IMR-90 (cell line): ENCODE data around the gene S100A4. TPM values are rescaled to one million over a fixed set of nuclear protein-coding genes. Genes with fewer than 3 reads are reported as not detected.

Experiments used
- ATAC-seq: fragments of 200-7000 bp; cut with Tn5 transposase; 2 replicates; pipeline ENCODE4 v1.9.1; 2020; ENCODE audit warnings: low read depth, mild to moderate bottlenecking, moderate library complexity
- BruUV-seq: library from RNA; stranded (reverse); fragments of 400-500 nt; replicated peaks from 2 replicates; lab custom pipeline; 2021; lab: Mats Ljungman, UMichigan
- CTCF ChIA-PET: fragments of 300-600 bp; formaldehyde crosslinking; extraction: SDS; loops from one replicate; lab custom pipeline; 2021; ENCODE audit warnings: antibody characterized with exemption; lab: Yijun Ruan, JAX
- POLR2A ChIA-PET: fragments of 300-600 bp; sonication (Branson Sonifier 250); formaldehyde crosslinking; loops from one replicate; lab custom pipeline; 2022; ENCODE audit warnings: antibody characterized with exemption; ENCODE audit not compliant: unreplicated experiment; lab: Charles Lee
- DNase-seq: peaks from one replicate; pipeline ENCODE4 v3.0.0; 2013
- H2AFZ ChIP-seq: replicated peaks from 2 replicates; pipeline ENCODE3; 2013; ENCODE audit warnings: low read length, mild to moderate bottlenecking; ENCODE audit not compliant: poor library complexity
- H2AK5ac ChIP-seq: 2 replicates; pipeline ENCODE4 v1.6.1; 2013; ENCODE audit warnings: low read depth, low read length, inconsistent platforms
- H2AK9ac ChIP-seq: replicated peaks from 2 replicates; pipeline ENCODE3; 2013; ENCODE audit warnings: mild to moderate bottlenecking, low read depth, low read length, moderate library complexity; ENCODE audit not compliant: poor library complexity
- H2BK120ac ChIP-seq: 2 replicates; pipeline ENCODE4 v1.6.1; 2013; ENCODE audit warnings: low read depth, low read length, inconsistent platforms
- H2BK15ac ChIP-seq: 3 replicates; pipeline ENCODE4 v1.6.1; 2013; ENCODE audit warnings: low read depth, low read length, inconsistent platforms
- H2BK20ac ChIP-seq: 2 replicates; pipeline ENCODE4 v1.6.1; 2013; ENCODE audit warnings: low read depth, mild to moderate bottlenecking, inconsistent platforms, low read length, moderate library complexity
- H2BK5ac ChIP-seq: 2 replicates; pipeline ENCODE4 v1.6.1; 2013; ENCODE audit warnings: mild to moderate bottlenecking, low read depth, low read length, inconsistent platforms; ENCODE audit not compliant: poor library complexity, severe bottlenecking
- H3K14ac ChIP-seq: replicated peaks from 2 replicates; pipeline ENCODE4 v1.6.1; 2013; ENCODE audit warnings: low read depth, low read length, inconsistent platforms
- H3K18ac ChIP-seq: 2 replicates; pipeline ENCODE4 v1.6.1; 2013; ENCODE audit warnings: low read depth, low read length, control low read depth
- H3K23ac ChIP-seq: 2 replicates; pipeline ENCODE4 v1.6.1; 2013; ENCODE audit warnings: low read depth, low read length, inconsistent platforms
- H3K27ac ChIP-seq: 2 replicates; pipeline ENCODE4 v1.5.1; 2013; ENCODE audit warnings: mild to moderate bottlenecking, control low read depth, low read length; ENCODE audit not compliant: insufficient read depth
- H3K27me3 ChIP-seq: 2 replicates; pipeline ENCODE4 v1.6.1; 2013; ENCODE audit warnings: low read length; ENCODE audit not compliant: control insufficient read depth, insufficient read depth
- H3K36me3 ChIP-seq: 2 replicates; pipeline ENCODE4 v1.6.1; 2013; ENCODE audit warnings: low read length, mixed read lengths; ENCODE audit not compliant: control insufficient read depth, insufficient read depth
- H3K4ac ChIP-seq: 2 replicates; pipeline ENCODE4 v1.6.1; 2013; ENCODE audit warnings: low read depth, low read length, inconsistent platforms
- H3K4me1 ChIP-seq: 2 replicates; pipeline ENCODE4 v1.6.1; 2013; ENCODE audit warnings: low read length, mixed read lengths; ENCODE audit not compliant: control insufficient read depth, insufficient read depth
- H3K4me2 ChIP-seq: 2 replicates; pipeline ENCODE4 v1.6.1; 2013; ENCODE audit warnings: low read depth, mild to moderate bottlenecking, control low read depth, low read length, moderate library complexity
- H3K4me3 ChIP-seq: 2 replicates; pipeline ENCODE4 v1.5.1; 2013; ENCODE audit warnings: low read depth, mild to moderate bottlenecking, control low read depth, low read length, moderate library complexity; ENCODE audit not compliant: insufficient read depth
- H3K56ac ChIP-seq: 2 replicates; pipeline ENCODE4 v1.6.1; 2013; ENCODE audit warnings: low read length, inconsistent platforms; ENCODE audit not compliant: insufficient read depth; ENCODE audit errors: extremely low read depth
- H3K79me1 ChIP-seq, 2 experiments: 2 replicates each; pipeline ENCODE4 v1.6.1; 2013; ENCODE audit warnings: low read length in 2 of 2, inconsistent platforms in 1 of 2, low read depth in 1 of 2
- H3K9ac ChIP-seq: 2 replicates; pipeline ENCODE4 v1.6.1; 2013; ENCODE audit warnings: low read depth, low read length, control low read depth
- H3K9me1 ChIP-seq: 2 replicates; pipeline ENCODE4 v1.6.1; 2013; ENCODE audit warnings: low read length, inconsistent platforms; ENCODE audit not compliant: insufficient read depth
- H3K9me3 ChIP-seq: 2 replicates; pipeline ENCODE4 v1.6.1; 2013; ENCODE audit warnings: low read length; ENCODE audit not compliant: control insufficient read depth, insufficient read depth
- H4K20me1 ChIP-seq: 2 replicates; pipeline ENCODE4 v1.6.1; 2013; ENCODE audit warnings: low read length, inconsistent platforms; ENCODE audit not compliant: insufficient read depth
- H4K5ac ChIP-seq: 2 replicates; pipeline ENCODE4 v1.6.1; 2013; ENCODE audit warnings: mild to moderate bottlenecking, low read depth, low read length, control low read depth
- H4K8ac ChIP-seq, 2 experiments: 2 replicates each; pipeline ENCODE4 v1.6.1; 2013; ENCODE audit warnings: low read depth in 2 of 2, low read length in 2 of 2, control low read depth in 1 of 2, inconsistent platforms in 1 of 2
- H4K91ac ChIP-seq: 2 replicates; pipeline ENCODE4 v1.6.1; 2013; ENCODE audit warnings: low read depth, low read length, inconsistent platforms; ENCODE audit not compliant: insufficient read depth
- BHLHE40 ChIP-seq: fragments of 150-350 bp; IDR thresholded peaks from 2 replicates; pipeline ENCODE4 v1.6.1; 2016; ENCODE audit warnings: mild to moderate bottlenecking, low read depth, low read length
- CEBPB ChIP-seq: IDR thresholded peaks from 2 replicates; pipeline ENCODE4 v1.6.1; 2012; ENCODE audit warnings: low read depth, low read length, improper control_type of control experiment
- CHD1 ChIP-seq: IDR thresholded peaks from 2 replicates; pipeline ENCODE4 v1.6.1; 2012; ENCODE audit warnings: low read depth, low read length, improper control_type of control experiment
- CTCF ChIP-seq: conservative IDR thresholded peaks from 2 replicates; pipeline ENCODE4 v1.5.1; 2012; ENCODE audit warnings: mild to moderate bottlenecking, low read depth, low read length, improper control_type of control experiment
- ELK1 ChIP-seq: fragments of 150-350 bp; IDR thresholded peaks from 2 replicates; pipeline ENCODE4 v1.6.1; 2016; ENCODE audit warnings: low read depth, mild to moderate bottlenecking, low read length, moderate library complexity, borderline replicate concordance
- FOS ChIP-seq: fragments of 150-350 bp; IDR thresholded peaks from 2 replicates; pipeline ENCODE4 v1.6.1; 2016; ENCODE audit warnings: low read depth, low read length
- MAFK ChIP-seq: IDR thresholded peaks from 2 replicates; pipeline ENCODE4 v1.6.1; 2012; ENCODE audit warnings: low read depth, low read length, improper control_type of control experiment
- MAZ ChIP-seq: IDR thresholded peaks from 2 replicates; pipeline ENCODE4 v1.6.1; 2012; ENCODE audit warnings: low read depth, mild to moderate bottlenecking, low read length, improper control_type of control experiment, moderate library complexity, borderline replicate concordance
- MXI1 ChIP-seq: IDR thresholded peaks from 2 replicates; pipeline ENCODE4 v1.6.1; 2012; ENCODE audit warnings: low read depth, mild to moderate bottlenecking, low read length, moderate library complexity, borderline replicate concordance
- NFE2L2 ChIP-seq: fragments of 150-350 bp; IDR thresholded peaks from 2 replicates; pipeline ENCODE4 v1.6.1; 2016; ENCODE audit warnings: low read depth, mild to moderate bottlenecking, low read length
- POLR2A ChIP-seq: IDR thresholded peaks from 2 replicates; pipeline ENCODE4 v1.6.1; 2012; ENCODE audit warnings: mild to moderate bottlenecking, low read depth, low read length
- RAD21 ChIP-seq: IDR thresholded peaks from 2 replicates; pipeline ENCODE4 v1.6.1; 2012; ENCODE audit warnings: low read length, improper control_type of control experiment
- RCOR1 ChIP-seq: IDR thresholded peaks from 2 replicates; pipeline ENCODE4 v1.6.1; 2012; ENCODE audit warnings: mild to moderate bottlenecking, low read length, improper control_type of control experiment; ENCODE audit not compliant: insufficient replicate concordance
- RFX5 ChIP-seq: IDR thresholded peaks from 2 replicates; pipeline ENCODE4 v1.8.0; 2012; ENCODE audit warnings: low read depth, mild to moderate bottlenecking, low read length, moderate library complexity
- SMC3 ChIP-seq: fragments of 150-350 bp; IDR thresholded peaks from 2 replicates; pipeline ENCODE4 v1.6.1; 2016; ENCODE audit warnings: low read depth, mild to moderate bottlenecking, antibody characterized with exemption, low read length, moderate library complexity
- USF2 ChIP-seq: fragments of 150-350 bp; IDR thresholded peaks from 2 replicates; pipeline ENCODE4 v1.6.1; 2017; ENCODE audit warnings: mild to moderate bottlenecking, antibody characterized with exemption, low read length, low read depth
- WGBS, 2 experiments: methylation state at CpG; one replicate each; pipeline versions ENCODE4 v1.1.5 to v1.1.7; 2013; ENCODE audit warnings: missing lambda C conversion rate in 2 of 2; ENCODE audit not compliant: insufficient read length in 1 of 2; ENCODE audit errors: extremely low coverage in 2 of 2; 5-methylcytosine and 5-hydroxymethylcytosine counted together
- dilution Hi-C: fragments of 300-500 bp; cut with HindIII; formaldehyde crosslinking; loops from one replicate; pipeline ENCODE4 v1.14.3; 2018; ENCODE audit warnings: low sequenced_read_pairs; ENCODE audit not compliant: unreplicated experiment
- in situ Hi-C: fragments of 300-500 bp; cut with MboI; formaldehyde crosslinking; loops from 3 replicates; pipeline ENCODE4 v1.14.3; 2019; ENCODE audit warnings: low sequenced_read_pairs, inconsistent platforms, mixed read lengths
- intact Hi-C: fragments of 100-400 bp; cut with micrococcal nuclease; formaldehyde crosslinking; loops from 2 replicates; pipeline ENCODE4 v1.10.0; 2022
- polyA plus RNA-seq, 3 experiments: library from polyadenylated mRNA; depleted of rRNA; stranded (reverse); fragments of >200 nt; gene quantifications; 2 replicates each; pipeline ENCODE4 v1.2.3, GENCODE V29; 2012; ENCODE audit warnings: low replicate concordance in 1 of 3
- total RNA-seq: library from RNA; depleted of rRNA; stranded (reverse); fragments of >200 nt; gene quantifications from 2 replicates; pipeline ENCODE4 v1.2.3, GENCODE V29; 2012

Gene S100A4
- total and polyA plus RNA-seq, 2 of the 4 experiments (the other 2 are of a cell fraction): 5.6 to 16.6 TPM

GRCh38 chr1:153534925-153535241 lies 10.7 kb downstream of the S100A4 start:
- BruUV-seq: no TSS peak
- peak overlapping the region; percentile 96 for H4K91ac ChIP-seq
- peak overlapping the region; percentile 91 for H3K27ac ChIP-seq
- peak overlapping the region; percentile 97 for H3K9ac ChIP-seq
- no peaks in the 10 kb centered on the region for H3K9me3 ChIP-seq
- H4K20me1 ChIP-seq: peaks cover 18% of the 10 kb centered on the region
- peaks cover 11% of the 10 kb centered on the region for H3K36me3 ChIP-seq
- peak overlapping the region; percentile 76 to 81 for H4K8ac ChIP-seq
- H3K4ac ChIP-seq: peak overlapping the region; percentile 99
- peak overlapping the region; percentile 78 for H2AFZ ChIP-seq
- peak overlapping the region; percentile 96 for H3K56ac ChIP-seq
- in situ Hi-C loops: loop anchor here (5.0 to 25.0 kb wide), 2 partner anchors 32 to 427 kb away; partner anchors contain the start of genes CREB3L4, CRTC2, S100A2 and SLC39A1
- dilution Hi-C loops: no loop called here
- peak overlapping the region; percentile 22; the same call in 1 of the 3 replicates for H2BK15ac ChIP-seq
- no peak for TF ChIP-seq NFE2L2
- TF ChIP-seq POLR2A: no peak
- TF ChIP-seq SMC3: no peak
- TF ChIP-seq USF2: no peak
- no peak for TF ChIP-seq RCOR1
- no peak for TF ChIP-seq MAFK
- no peak for TF ChIP-seq CTCF
- no peak for TF ChIP-seq RAD21
- TF ChIP-seq MAZ: no peak
- TF ChIP-seq FOS: no peak
- no peak for TF ChIP-seq CEBPB
- TF ChIP-seq BHLHE40: no peak
- no peak for TF ChIP-seq ELK1
- TF ChIP-seq CHD1: no peak
- no peak for TF ChIP-seq MXI1
- TF ChIP-seq RFX5: no peak
- DNase-seq (no peak), ATAC-seq (no peak)
- peak overlapping the region; percentile 100 for H2AK9ac ChIP-seq
- H3K9me1 ChIP-seq: peaks cover 28% of the 10 kb centered on the region
- peak overlapping the region; percentile 99 for H2AK5ac ChIP-seq
- H3K4me2 ChIP-seq: peak overlapping the region; percentile 90
- H3K14ac ChIP-seq: peak overlapping the region; percentile 99
- H2BK120ac ChIP-seq: peak overlapping the region; percentile 81
- H3K4me3 ChIP-seq: peak overlapping the region; percentile 82
- no peaks in the 10 kb centered on the region for H3K27me3 ChIP-seq
- peaks cover 28% of the 10 kb centered on the region for H3K4me1 ChIP-seq
- ChIA-PET POLR2A (interaction anchor here (1.0 to 3.9 kb wide), 7 partner anchors 9 to 93 kb away, joined by 4 to 34 read pairs (median 6); partner anchors contain the start of genes S100A13, S100A16 and S100A2), CTCF (interaction anchor here (1.1 to 2.4 kb wide), 3 partner anchors 24 to 34 kb away, joined by 5 to 13 read pairs (median 8); no protein-coding TSS in a partner anchor)
- H3K79me1 ChIP-seq: peaks cover 5 to 65% of the 10 kb centered on the region in 2 experiments; a peak in 3 of 4 replicates
- peak overlapping the region; percentile 91; the same call in 1 of the 2 replicates for H3K18ac ChIP-seq
- H2BK20ac ChIP-seq: peak overlapping the region; percentile 6; the same call in 1 of the 2 replicates
- H4K5ac ChIP-seq: peak overlapping the region; percentile 56
- H3K23ac ChIP-seq: peak overlapping the region; percentile 99
- intact Hi-C loops: loop anchor here (5.0 kb wide), 2 partner anchors 92 to 137 kb away; partner anchors contain the start of genes ILF2, S100A1 and S100A13
- no CpG with 5 or more reads among the region's 3 CpGs for WGBS, 2 experiments
- H2BK5ac ChIP-seq: peak overlapping the region; percentile 96
